BLaER1 (cell line): ENCODE data around the gene HAND2.

ENCODE experiments used
- H3K27ac ChIP-seq: shearing (Covaris generic); formaldehyde crosslinking; 2 replicates; pipeline ENCODE4 v1.8.1; 2022
- H3K27me3 ChIP-seq: shearing (Covaris generic); formaldehyde crosslinking; 2 replicates; pipeline ENCODE4 v1.8.1; 2022
- H3K36me3 ChIP-seq: shearing (Covaris generic); formaldehyde crosslinking; 2 replicates; pipeline ENCODE4 v1.8.1; 2022
- H3K4me1 ChIP-seq: shearing (Covaris generic); formaldehyde crosslinking; 2 replicates; pipeline ENCODE4 v1.8.1; 2022
- H3K4me2 ChIP-seq: shearing (Covaris generic); formaldehyde crosslinking; 2 replicates; pipeline ENCODE4 v1.8.1; 2022
- H3K4me3 ChIP-seq: shearing (Covaris generic); formaldehyde crosslinking; 2 replicates; pipeline ENCODE4 v1.8.1; 2022
- H3K9ac ChIP-seq: shearing (Covaris generic); formaldehyde crosslinking; 2 replicates; pipeline ENCODE4 v1.8.1; 2022
- H3K9me3 ChIP-seq: shearing (Covaris generic); formaldehyde crosslinking; 2 replicates; pipeline ENCODE4 v1.8.1; 2022
- H4K20me1 ChIP-seq: shearing (Covaris generic); formaldehyde crosslinking; 2 replicates; pipeline ENCODE4 v1.8.1; 2022
- Cebpa-rat ChIP-seq: shearing (Covaris generic); IDR thresholded peaks from 2 replicates; pipeline ENCODE4 v1.8.1; 2022

The HAND2 gene

GRCh38 chr4:173520921-173521466, 9.0 kb downstream of the HAND2 start:
- Histone ChIP-seq H4K20me1 (no peaks in the 10 kb centered on the region), H3K27ac (no peak overlapping the region), H3K4me1 (peaks cover 12% of the 10 kb centered on the region; the same call in 1 of the 2 replicates), H3K27me3 (peaks cover 43% of the 10 kb centered on the region), H3K4me3 (no peak overlapping the region), H3K4me2 (no peak overlapping the region), H3K36me3 (no peaks in the 10 kb centered on the region), H3K9me3 (peaks cover 89% of the 10 kb centered on the region), H3K9ac (no peak overlapping the region)
- TF ChIP-seq Cebpa-rat: no peak

- Histone ChIP-seq H3K9ac (no peak overlapping the region), H4K20me1 (no peaks in the 10 kb centered on the region)
Measured at GRCh38 chr4:173519111-173520101, 10.6 kb downstream of the HAND2 start.

GRCh38 chr4:173518425-173519102, 11.5 kb downstream of the HAND2 start:
- H3K4me2 ChIP-seq: no peak overlapping the region
- no peaks in the 10 kb centered on the region for H3K36me3 ChIP-seq
- H3K4me3 ChIP-seq: no peak overlapping the region
- peaks cover 26% of the 10 kb centered on the region for H3K27me3 ChIP-seq
- no peaks in the 10 kb centered on the region for H4K20me1 ChIP-seq
- peaks cover 68% of the 10 kb centered on the region for H3K9me3 ChIP-seq
- no peak overlapping the region for H3K9ac ChIP-seq
- peaks cover 12% of the 10 kb centered on the region; the same call in 1 of the 2 replicates for H3K4me1 ChIP-seq
- no peak for TF ChIP-seq Cebpa-rat
- no peak overlapping the region for H3K27ac ChIP-seq

More at GRCh38 chr4:173519111-173520101, 10.6 kb downstream of the HAND2 start:
- Histone ChIP-seq H3K4me1 (peaks cover 12% of the 10 kb centered on the region; the same call in 1 of the 2 replicates), H3K9me3 (peaks cover 77% of the 10 kb centered on the region), H3K27ac (no peak overlapping the region), H3K27me3 (peaks cover 27% of the 10 kb centered on the region), H3K4me3 (no peak overlapping the region), H3K36me3 (no peaks in the 10 kb centered on the region), H3K4me2 (no peak overlapping the region)
- no peak for TF ChIP-seq Cebpa-rat

GRCh38 chr4:173517781-173518424, 12.1 kb downstream of the HAND2 start:
- no peaks in the 10 kb centered on the region for H4K20me1 ChIP-seq
- H3K36me3 ChIP-seq: no peaks in the 10 kb centered on the region
- H3K9me3 ChIP-seq: peaks cover 62% of the 10 kb centered on the region
- TF ChIP-seq Cebpa-rat: no peak
- H3K4me1 ChIP-seq: peaks cover 12% of the 10 kb centered on the region; the same call in 1 of the 2 replicates
- no peak overlapping the region for H3K9ac ChIP-seq
- H3K27me3 ChIP-seq: peaks cover 26% of the 10 kb centered on the region
- H3K4me3 ChIP-seq: no peak overlapping the region
- H3K27ac ChIP-seq: no peak overlapping the region
- H3K4me2 ChIP-seq: peak overlapping the region; percentile 22; the same call in 1 of the 2 replicates

- no peak overlapping the region for H3K9ac ChIP-seq
- peaks cover 26% of the 10 kb centered on the region for H3K27me3 ChIP-seq
- no peaks in the 10 kb centered on the region for H3K36me3 ChIP-seq
- peaks cover 12% of the 10 kb centered on the region; the same call in 1 of the 2 replicates for H3K4me1 ChIP-seq
- H3K9me3 ChIP-seq: peaks cover 51% of the 10 kb centered on the region
- H3K4me3 ChIP-seq: no peak overlapping the region
- H3K4me2 ChIP-seq: no peak overlapping the region
- no peaks in the 10 kb centered on the region for H4K20me1 ChIP-seq
- no peak for TF ChIP-seq Cebpa-rat
- no peak overlapping the region for H3K27ac ChIP-seq
Measured at GRCh38 chr4:173516621-173517524, 13.2 kb downstream of the HAND2 start.

- no peak overlapping the region for H3K27ac ChIP-seq
- H3K36me3 ChIP-seq: no peaks in the 10 kb centered on the region
- H3K4me1 ChIP-seq: peaks cover 11% of the 10 kb centered on the region; the same call in 1 of the 2 replicates
- H3K9me3 ChIP-seq: peaks cover 45% of the 10 kb centered on the region
- H3K9ac ChIP-seq: no peak overlapping the region
- H3K4me3 ChIP-seq: no peak overlapping the region
- TF ChIP-seq Cebpa-rat: no peak
- no peaks in the 10 kb centered on the region for H4K20me1 ChIP-seq
- H3K4me2 ChIP-seq: no peak overlapping the region
- peaks cover 26% of the 10 kb centered on the region for H3K27me3 ChIP-seq
Measured at GRCh38 chr4:173515458-173515857, 14.6 kb downstream of the HAND2 start.

GRCh38 chr4:173514641-173515217, 15.3 kb downstream of the HAND2 start:
- H3K27me3 ChIP-seq: peaks cover 24% of the 10 kb centered on the region

GRCh38 chr4:173513651-173514050, 16.4 kb downstream of the HAND2 start:
- no peak for TF ChIP-seq Cebpa-rat
- Histone ChIP-seq H3K4me3 (no peak overlapping the region), H3K27me3 (peaks cover 25% of the 10 kb centered on the region), H3K4me2 (no peak overlapping the region), H3K27ac (no peak overlapping the region), H3K9ac (no peak overlapping the region), H3K4me1 (peaks cover 6% of the 10 kb centered on the region; the same call in 1 of the 2 replicates), H3K9me3 (peaks cover 49% of the 10 kb centered on the region), H4K20me1 (no peaks in the 10 kb centered on the region), H3K36me3 (no peaks in the 10 kb centered on the region)

More at GRCh38 chr4:173514641-173515217, 15.3 kb downstream of the HAND2 start:
- H3K4me3 ChIP-seq: no peak overlapping the region
- H3K4me1 ChIP-seq: peaks cover 6% of the 10 kb centered on the region; the same call in 1 of the 2 replicates
- TF ChIP-seq Cebpa-rat: no peak
- H3K36me3 ChIP-seq: no peaks in the 10 kb centered on the region
- peaks cover 49% of the 10 kb centered on the region for H3K9me3 ChIP-seq
- no peaks in the 10 kb centered on the region for H4K20me1 ChIP-seq
- H3K27ac ChIP-seq: no peak overlapping the region
- H3K4me2 ChIP-seq: no peak overlapping the region
- no peak overlapping the region for H3K9ac ChIP-seq
